ENCODE results near the gene ITGA2B. TPM values are rescaled to one million over a fixed set of nuclear protein-coding genes. Genes with fewer than 3 reads are reported as not detected.

ITGA2B gene
- total and polyA plus RNA-seq, 2 of the 13 experiments (the other 11 are each of a cell fraction or from before 2014, with no cell fraction given) = 0.38 to 1.1 TPM

DNA sequence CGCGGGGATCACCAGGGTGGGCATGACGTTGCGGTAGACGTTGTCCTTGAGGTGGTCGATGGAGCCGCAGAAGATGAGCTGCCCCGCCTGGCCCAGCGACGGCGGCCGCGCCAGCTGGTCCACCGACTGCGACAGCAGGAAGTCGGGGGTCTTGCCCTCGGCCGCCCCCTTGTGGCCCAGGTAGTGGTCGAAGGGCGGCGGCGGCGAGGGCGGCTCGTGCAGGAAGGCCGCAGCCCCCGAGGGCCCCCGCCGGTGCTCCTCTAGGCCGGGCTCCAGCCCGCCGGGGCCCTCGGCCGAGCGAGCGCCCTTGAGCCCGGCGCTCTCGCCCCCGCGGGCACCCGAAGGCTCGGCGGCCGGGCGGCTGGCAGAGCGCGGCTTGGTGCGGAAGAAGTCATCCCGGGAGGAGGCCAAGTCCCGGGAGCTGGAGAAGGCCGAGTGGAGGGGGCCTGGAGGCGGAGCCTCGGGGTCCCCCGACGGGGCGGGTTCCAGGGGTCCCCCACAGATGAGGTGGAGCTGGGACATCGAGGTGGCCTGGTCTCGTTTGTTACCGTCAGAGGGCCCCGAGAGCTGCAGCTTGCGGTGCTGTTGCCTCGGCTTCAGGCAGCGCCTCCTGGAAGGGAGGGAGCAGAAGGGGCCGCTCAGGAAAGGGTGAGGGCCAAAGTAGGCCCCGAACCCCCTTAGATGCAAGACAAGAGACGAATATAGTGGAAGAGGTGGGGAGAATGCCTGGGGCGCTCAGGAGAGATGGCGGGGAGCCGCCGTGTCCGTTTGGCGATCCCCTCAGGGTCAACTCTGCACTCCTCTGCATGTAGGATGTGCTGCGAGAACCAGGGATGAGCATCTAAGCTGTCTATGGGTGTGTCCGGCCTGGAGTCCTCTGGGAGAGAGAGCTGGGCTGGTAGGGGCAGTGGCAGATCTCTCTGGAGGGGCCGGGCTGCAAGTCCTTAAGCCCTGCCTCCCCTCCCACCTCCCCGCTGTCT lies 34.6 kb downstream of the ITGA2B start (continued):
- TF ChIP-seq, protein P1, sequence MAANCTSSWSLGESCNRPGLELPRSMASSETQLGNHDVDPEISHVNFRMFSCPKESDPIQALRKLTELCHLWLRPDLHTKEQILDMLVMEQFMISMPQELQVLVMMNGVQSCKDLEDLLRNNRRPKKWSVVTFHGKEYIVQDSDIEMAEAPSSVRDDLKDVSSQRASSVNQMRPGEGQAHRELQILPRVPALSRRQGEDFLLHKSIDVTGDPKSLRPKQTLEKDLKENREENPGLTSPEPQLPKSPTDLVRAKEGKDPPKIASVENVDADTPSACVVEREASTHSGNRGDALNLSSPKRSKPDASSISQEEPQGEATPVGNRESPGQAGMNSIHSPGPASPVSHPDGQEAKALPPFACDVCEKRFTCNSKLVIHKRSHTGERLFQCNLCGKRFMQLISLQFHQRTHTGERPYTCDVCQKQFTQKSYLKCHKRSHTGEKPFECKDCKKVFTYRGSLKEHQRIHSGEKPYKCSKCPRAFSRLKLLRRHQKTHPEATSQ (CRISPR knock-in tag; IDR thresholded peaks at IDR 0.05; ENCODE audit: borderline replicate concordance) = no peak
- TF ChIP-seq, protein P2, sequence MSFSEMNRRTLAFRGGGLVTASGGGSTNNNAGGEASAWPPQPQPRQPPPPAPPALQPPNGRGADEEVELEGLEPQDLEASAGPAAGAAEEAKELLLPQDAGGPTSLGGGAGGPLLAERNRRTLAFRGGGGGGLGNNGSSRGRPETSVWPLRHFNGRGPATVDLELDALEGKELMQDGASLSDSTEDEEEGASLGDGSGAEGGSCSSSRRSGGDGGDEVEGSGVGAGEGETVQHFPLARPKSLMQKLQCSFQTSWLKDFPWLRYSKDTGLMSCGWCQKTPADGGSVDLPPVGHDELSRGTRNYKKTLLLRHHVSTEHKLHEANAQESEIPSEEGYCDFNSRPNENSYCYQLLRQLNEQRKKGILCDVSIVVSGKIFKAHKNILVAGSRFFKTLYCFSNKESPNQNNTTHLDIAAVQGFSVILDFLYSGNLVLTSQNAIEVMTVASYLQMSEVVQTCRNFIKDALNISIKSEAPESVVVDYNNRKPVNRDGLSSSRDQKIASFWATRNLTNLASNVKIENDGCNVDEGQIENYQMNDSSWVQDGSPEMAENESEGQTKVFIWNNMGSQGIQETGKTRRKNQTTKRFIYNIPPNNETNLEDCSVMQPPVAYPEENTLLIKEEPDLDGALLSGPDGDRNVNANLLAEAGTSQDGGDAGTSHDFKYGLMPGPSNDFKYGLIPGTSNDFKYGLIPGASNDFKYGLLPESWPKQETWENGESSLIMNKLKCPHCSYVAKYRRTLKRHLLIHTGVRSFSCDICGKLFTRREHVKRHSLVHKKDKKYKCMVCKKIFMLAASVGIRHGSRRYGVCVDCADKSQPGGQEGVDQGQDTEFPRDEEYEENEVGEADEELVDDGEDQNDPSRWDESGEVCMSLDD (CRISPR knock-in tag; IDR thresholded peaks at IDR 0.05; ENCODE audit: borderline replicate concordance) = peak; percentile 47; the same call in 1 of the 2 replicates
- TF ChIP-seq ZNF652 (CRISPR knock-in tag; IDR thresholded peaks at IDR 0.05; ENCODE audit: borderline replicate concordance, low read depth) = no peak
- no peak for TF ChIP-seq WIZ (CRISPR knock-in tag; IDR thresholded peaks at IDR 0.05)
- TF ChIP-seq NFE2L1 (CRISPR knock-in tag; IDR thresholded peaks at IDR 0.05; ENCODE audit: borderline replicate concordance) = no peak
- peak; percentile 70 for TF ChIP-seq STAG1 (CRISPR knock-in tag; IDR thresholded peaks at IDR 0.05)
- no peak for TF ChIP-seq ZNF224 (CRISPR knock-in tag; IDR thresholded peaks at IDR 0.05)
- no peak for TF ChIP-seq KLF11 (CRISPR knock-in tag; IDR thresholded peaks at IDR 0.05)
- no peak for TF ChIP-seq ZNF138 (CRISPR knock-in tag; IDR thresholded peaks at IDR 0.05; ENCODE audit: low read depth)
- no peak for TF ChIP-seq KLF9 (CRISPR knock-in tag; IDR thresholded peaks at IDR 0.05; ENCODE audit: low read depth)
- no peak for TF ChIP-seq PPARG (CRISPR knock-in tag; conservative IDR thresholded peaks at IDR 0.05)
- TF ChIP-seq ZNF557 (CRISPR knock-in tag; IDR thresholded peaks at IDR 0.05) = 0 out of 2 replicates have a peak, but pooled peaks have one; percentile 53
- TF ChIP-seq ZNF160 (CRISPR knock-in tag; IDR thresholded peaks at IDR 0.05) = no peak
- TF ChIP-seq, protein P3, sequence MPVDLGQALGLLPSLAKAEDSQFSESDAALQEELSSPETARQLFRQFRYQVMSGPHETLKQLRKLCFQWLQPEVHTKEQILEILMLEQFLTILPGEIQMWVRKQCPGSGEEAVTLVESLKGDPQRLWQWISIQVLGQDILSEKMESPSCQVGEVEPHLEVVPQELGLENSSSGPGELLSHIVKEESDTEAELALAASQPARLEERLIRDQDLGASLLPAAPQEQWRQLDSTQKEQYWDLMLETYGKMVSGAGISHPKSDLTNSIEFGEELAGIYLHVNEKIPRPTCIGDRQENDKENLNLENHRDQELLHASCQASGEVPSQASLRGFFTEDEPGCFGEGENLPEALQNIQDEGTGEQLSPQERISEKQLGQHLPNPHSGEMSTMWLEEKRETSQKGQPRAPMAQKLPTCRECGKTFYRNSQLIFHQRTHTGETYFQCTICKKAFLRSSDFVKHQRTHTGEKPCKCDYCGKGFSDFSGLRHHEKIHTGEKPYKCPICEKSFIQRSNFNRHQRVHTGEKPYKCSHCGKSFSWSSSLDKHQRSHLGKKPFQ (CRISPR knock-in tag; IDR thresholded peaks at IDR 0.05; ENCODE audit: insufficient replicate concordance) = no peak
- TF ChIP-seq ZNF549 (CRISPR knock-in tag; IDR thresholded peaks at IDR 0.05) = no peak
- TF ChIP-seq, protein P4, sequence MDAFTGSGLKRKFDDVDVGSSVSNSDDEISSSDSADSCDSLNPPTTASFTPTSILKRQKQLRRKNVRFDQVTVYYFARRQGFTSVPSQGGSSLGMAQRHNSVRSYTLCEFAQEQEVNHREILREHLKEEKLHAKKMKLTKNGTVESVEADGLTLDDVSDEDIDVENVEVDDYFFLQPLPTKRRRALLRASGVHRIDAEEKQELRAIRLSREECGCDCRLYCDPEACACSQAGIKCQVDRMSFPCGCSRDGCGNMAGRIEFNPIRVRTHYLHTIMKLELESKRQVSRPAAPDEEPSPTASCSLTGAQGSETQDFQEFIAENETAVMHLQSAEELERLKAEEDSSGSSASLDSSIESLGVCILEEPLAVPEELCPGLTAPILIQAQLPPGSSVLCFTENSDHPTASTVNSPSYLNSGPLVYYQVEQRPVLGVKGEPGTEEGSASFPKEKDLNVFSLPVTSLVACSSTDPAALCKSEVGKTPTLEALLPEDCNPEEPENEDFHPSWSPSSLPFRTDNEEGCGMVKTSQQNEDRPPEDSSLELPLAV (CRISPR knock-in tag; conservative IDR thresholded peaks at IDR 0.05; ENCODE audit: low read depth) = no peak
- no peak for TF ChIP-seq ZBTB42 (CRISPR knock-in tag; IDR thresholded peaks at IDR 0.05)
- TF ChIP-seq, protein P5, sequence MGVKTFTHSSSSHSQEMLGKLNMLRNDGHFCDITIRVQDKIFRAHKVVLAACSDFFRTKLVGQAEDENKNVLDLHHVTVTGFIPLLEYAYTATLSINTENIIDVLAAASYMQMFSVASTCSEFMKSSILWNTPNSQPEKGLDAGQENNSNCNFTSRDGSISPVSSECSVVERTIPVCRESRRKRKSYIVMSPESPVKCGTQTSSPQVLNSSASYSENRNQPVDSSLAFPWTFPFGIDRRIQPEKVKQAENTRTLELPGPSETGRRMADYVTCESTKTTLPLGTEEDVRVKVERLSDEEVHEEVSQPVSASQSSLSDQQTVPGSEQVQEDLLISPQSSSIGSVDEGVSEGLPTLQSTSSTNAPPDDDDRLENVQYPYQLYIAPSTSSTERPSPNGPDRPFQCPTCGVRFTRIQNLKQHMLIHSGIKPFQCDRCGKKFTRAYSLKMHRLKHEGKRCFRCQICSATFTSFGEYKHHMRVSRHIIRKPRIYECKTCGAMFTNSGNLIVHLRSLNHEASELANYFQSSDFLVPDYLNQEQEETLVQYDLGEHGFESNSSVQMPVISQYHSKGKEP (CRISPR knock-in tag; IDR thresholded peaks at IDR 0.05) = no peak
- TF ChIP-seq ZNF333 (CRISPR knock-in tag; IDR thresholded peaks at IDR 0.05; ENCODE audit: borderline replicate concordance) = no peak
